Hematopoietic multipotent progenitor cell treated with erythropoietin and hydrocortisone succinate and interleukin-3 and kit ligand, for 6 days (in vitro differentiated cells): ENCODE data around the gene CCDC92.

Experiments used
- DNase-seq: peaks from one replicate; pipeline ENCODE4 v3.0.0-alpha.2; 2015

CCDC92 gene

DNA sequence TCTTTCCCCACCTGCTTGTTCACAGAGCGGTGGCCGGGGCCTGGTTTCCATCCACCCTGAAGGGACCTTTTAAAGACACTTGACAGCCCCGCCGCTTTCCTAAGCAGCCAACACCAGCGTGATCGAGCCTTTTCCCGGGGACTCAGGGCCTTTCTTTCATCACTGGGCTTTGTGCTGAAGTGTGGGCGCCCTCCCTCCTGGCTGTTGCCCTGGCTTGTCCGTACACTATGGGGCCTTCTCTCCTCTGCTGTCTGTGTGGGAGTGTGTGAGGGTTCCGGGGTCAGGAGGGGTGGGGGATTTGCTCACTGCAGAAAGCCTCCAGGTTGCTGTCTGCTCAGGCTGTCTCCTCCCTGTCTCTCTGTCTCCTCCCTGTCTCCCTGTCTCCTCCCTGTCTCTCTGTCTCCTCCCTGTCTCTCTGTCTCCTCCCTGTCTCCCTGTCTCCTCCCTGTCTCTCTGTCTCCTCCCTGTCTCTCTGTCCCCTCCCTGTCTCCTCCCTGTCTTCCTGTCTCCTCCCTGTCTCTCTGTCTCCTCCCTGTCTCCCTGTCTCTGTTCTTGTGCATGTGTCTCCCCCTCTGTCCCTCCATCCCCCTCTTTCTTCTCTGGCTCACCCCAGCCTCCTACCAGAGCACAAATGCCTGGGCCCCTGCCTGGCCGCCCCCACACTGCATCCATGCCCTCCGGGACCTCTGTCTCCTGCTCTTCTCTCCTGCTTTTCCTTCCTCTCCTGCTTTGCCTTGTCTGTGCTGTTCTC, 64.7 kb downstream of the CCDC92 start:
- no peak for DNase-seq

GRCh38 chr12:123906711-123907420, 65.8 kb downstream of the CCDC92 start:
- DNase-seq: no peak

DNA sequence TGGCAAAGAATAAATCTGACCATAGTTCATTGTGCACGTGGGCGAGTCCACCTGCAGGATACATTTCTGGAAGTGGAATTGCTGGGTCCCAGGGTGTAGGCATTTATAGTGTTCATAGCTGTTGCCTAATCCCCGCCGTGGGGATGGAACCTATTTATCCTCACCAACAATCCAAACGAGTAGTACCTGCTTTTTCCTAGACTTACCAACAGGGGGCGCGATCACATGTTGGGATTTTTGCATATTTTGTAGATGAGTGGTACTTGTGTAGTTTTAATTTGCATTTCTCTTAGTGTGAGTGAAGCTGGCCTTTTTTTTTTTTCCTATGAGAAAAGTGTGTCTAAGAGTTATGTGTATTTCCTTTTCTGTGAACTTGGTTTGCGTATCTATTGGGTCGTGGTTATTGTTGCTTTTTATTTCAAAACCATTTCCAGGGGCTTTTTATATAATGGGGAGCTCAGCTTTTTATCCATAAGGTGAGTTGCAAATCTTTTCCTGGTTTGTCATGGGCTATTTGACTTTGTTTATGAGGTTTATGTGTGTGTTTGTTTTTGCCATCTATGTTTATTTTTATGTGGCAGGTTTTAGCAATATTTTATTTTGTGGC, 67.2 kb downstream of the CCDC92 start:
- DNase-seq: peak; percentile 75

GRCh38 chr12:123903301-123904065, 69.1 kb downstream of the CCDC92 start:
- no peak for DNase-seq

DNA sequence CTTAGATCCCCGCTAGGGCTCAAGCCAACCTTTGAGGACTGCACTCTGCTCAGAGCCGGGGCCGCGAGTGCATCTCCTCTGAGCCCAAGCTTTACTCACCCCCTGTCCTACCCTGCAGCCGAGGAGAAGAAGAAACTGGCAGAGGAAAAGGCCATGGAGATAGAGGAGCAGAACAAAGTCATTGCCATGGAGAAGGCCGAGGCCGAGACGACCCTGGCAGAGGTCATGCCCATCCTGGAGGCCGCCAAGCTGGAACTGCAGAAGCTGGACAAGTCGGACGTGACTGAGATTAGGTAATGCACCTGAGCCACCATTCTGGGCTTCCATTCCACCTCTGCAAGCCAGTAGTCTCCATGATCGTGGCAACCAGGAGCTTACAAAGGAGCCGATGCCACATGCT, 69.8 kb downstream of the CCDC92 start:
- DNase-seq: no peak

GRCh38 chr12:123900871-123901376, 71.7 kb downstream of the CCDC92 start:
- no peak for DNase-seq

- DNase-seq: no peak
Measured at GRCh38 chr12:123899368-123899767, 73.3 kb downstream of the CCDC92 start.

- DNase-seq: no peak
Measured at GRCh38 chr12:123898673-123899072, 74.0 kb downstream of the CCDC92 start.

GRCh38 chr12:123897221-123897620, 75.4 kb downstream of the CCDC92 start:
- DNase-seq: no peak

DNA sequence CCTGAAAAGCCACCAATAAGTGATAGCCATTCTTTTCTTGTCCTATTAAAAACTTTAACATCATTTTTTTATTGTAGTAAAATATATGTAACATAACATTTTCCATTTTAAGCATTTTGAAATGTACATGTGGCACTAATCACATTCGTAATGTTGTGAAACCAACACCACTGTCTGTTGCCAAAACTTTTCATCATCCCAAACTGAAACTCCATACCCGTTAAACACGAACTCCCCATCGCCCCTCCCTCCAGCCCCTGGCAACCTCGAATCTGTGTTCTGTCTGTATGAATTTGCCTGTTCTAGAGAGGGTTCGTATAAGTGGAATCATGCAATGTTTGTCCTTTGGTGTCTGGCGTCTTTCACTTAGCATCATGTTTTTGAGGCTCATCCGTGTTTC, 75.9 kb downstream of the CCDC92 start:
- DNase-seq: no peak

- no peak for DNase-seq
Measured at GRCh38 chr12:123895451-123895850, 77.2 kb downstream of the CCDC92 start.

DNA sequence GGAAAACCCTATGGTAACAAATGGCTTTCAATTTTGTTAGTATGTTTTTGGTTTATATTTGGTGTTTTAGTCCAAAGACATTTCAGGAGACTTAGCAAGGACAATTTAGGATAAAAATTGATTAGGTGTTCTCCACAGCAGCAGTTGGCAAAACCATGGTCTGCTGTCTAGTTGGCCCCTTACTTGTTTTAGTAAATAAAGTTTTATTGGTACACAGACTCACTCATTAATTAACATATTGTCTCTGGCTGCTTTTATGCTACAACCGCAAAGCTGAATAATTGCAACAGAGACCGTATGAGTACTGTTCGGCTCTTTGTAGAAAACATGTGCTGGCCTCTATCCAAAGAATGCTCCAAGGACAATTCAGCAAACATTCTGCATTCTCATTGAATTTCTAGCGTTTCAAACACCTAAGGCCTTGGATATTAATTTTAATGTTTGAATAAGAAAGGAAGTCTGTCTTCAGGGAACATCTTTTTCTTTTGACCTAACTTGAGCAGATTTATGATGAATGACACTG, 77.7 kb downstream of the CCDC92 start:
- no peak for DNase-seq

- no peak for DNase-seq
Measured at GRCh38 chr12:123893276-123893675, 79.4 kb downstream of the CCDC92 start.

- no peak for DNase-seq
Measured at GRCh38 chr12:123892853-123893252, 79.8 kb downstream of the CCDC92 start.

DNA sequence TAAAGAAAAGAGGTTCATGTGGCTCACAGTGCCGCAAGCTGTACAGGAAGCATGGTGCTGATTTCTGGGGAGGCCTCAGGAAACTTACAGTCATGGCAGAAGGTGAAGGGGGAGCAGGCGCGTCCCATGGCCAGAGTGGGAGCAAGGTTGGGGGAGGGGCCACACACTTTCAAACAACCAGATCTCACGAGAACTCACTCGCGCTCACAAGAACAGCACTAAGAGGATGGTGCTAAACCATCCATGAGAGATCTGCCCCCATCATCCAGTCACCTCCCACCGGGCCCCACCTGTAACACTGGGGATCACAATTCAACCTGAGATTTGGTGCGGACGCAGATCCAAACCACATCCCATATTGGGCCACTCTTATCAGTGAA, 80.5 kb downstream of the CCDC92 start:
- DNase-seq: no peak

GRCh38 chr12:123891516-123892179, 81.0 kb downstream of the CCDC92 start:
- DNase-seq: no peak

GRCh38 chr12:123891011-123891410, 81.6 kb downstream of the CCDC92 start:
- DNase-seq: no peak

DNA sequence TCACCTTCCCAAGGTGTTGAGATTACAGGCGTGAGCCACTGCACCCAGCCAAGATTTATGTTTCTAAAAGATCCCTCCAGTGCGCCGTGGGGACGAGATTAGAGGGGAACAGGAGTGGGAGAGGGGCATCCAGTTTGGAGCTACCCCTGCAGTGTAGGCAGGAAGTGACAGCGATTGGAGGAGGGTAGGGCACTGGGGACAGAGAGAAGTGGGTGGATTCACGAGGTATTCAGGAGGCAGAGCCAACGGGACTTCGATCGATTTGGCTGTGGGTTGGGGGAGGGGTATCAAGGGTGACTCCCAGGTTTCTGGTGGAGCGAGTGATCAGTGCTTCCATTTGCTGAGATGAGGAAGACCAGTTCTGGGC, 82.1 kb downstream of the CCDC92 start:
- no peak for DNase-seq

GRCh38 chr12:123889848-123890535, 82.6 kb downstream of the CCDC92 start:
- DNase-seq: peak; percentile 30

GRCh38 chr12:123888989-123889388, 83.6 kb downstream of the CCDC92 start:
- DNase-seq: no peak

DNA sequence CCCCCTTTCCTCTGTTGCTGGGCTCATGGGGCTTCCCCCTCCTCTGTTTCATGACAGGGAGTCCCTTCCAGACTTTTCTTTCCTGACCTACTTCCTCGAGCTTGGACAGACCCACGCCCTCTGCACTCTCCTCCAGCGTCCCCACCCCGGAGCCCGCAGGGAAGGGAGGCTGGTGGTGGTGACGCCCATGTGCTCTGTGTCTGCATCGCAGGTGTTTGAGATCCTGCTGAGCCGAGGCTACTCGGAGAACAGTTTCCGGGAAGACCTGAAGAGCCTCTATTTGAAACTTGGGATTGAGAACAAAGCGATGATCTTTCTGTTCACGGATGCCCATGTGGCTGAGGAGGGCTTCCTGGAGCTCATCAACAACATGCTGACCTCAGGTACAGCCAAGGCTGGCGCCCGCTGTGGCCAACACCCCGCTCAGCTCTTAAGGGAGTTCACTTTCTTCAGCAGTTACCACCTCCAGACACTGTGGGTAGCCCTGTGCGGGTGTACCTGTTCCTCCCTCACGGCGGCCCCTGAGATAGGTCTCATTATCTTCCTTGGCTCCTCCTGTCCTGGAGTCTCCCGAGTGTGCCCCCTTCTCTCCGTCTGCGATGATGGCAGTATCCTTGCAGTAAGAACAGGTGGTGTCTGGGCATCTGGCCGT, 85.6 kb downstream of the CCDC92 start:
- no peak for DNase-seq
